CD1c-positive myeloid dendritic cell (primary cell): ENCODE results near the gene SELENOW.
"Not testable (repeated sequence)": the region's sequence is repeated elsewhere in the genome, so short reads cannot be mapped to it uniquely, and the experiment has no call there.

Source experiments
- DNase-seq: peaks from one replicate; pipeline ENCODE4 v3.0.0-alpha.2; 2016; ENCODE audit errors: extremely low spot score

Gene SELENOW

GRCh38 chr19:47756953-47757608 is 21.4 kb upstream of the SELENOW start:
- DNase-seq = no peak

- DNase-seq = no peak
Observed at GRCh38 chr19:47757617-47758442, 20.7 kb upstream of the SELENOW start.

- no peak for DNase-seq
Observed at GRCh38 chr19:47758443-47758804, 20.1 kb upstream of the SELENOW start.

- no peak for DNase-seq
Observed at GRCh38 chr19:47760632-47760999, 17.9 kb upstream of the SELENOW start.

DNA sequence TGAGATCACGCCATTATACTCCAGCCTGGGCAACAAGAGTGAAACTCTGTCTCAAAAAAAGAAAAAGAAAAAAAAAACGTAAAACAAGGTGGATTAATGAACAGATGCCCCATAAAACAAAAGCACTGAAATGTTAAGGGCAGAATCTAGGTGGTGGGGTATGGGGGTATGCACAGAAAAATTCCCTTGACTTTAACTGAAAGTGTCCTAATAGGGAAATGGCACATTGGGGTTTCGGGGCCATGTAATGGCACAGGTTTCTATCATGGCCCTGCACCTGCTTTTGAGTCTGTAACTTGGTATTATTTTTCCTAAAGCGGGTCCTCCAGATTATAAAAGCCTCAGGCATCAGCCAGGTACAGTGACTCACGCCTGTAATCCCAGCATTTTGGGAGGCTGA is 16.9 kb upstream of the SELENOW start:
- no peak for DNase-seq

DNA sequence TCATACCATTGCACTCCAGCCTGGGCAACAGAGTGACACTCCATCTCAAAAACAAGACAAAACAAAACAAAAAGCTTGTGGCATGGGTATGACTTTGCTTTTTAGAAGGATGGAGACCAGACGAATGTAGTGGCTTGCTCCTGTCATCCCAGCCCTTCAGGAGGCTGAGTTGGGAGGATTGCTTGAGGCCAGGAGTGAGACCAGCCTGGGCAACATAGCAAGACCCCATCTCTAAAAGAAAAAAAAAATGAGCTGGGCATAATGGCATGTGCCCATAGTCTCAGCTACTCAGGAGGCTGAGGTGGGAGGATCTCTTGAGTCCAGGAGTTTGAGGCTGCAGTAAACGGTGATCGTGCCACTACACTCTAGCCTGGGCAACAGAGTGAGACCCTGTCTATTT is 16.4 kb upstream of the SELENOW start:
- DNase-seq = no peak

DNA sequence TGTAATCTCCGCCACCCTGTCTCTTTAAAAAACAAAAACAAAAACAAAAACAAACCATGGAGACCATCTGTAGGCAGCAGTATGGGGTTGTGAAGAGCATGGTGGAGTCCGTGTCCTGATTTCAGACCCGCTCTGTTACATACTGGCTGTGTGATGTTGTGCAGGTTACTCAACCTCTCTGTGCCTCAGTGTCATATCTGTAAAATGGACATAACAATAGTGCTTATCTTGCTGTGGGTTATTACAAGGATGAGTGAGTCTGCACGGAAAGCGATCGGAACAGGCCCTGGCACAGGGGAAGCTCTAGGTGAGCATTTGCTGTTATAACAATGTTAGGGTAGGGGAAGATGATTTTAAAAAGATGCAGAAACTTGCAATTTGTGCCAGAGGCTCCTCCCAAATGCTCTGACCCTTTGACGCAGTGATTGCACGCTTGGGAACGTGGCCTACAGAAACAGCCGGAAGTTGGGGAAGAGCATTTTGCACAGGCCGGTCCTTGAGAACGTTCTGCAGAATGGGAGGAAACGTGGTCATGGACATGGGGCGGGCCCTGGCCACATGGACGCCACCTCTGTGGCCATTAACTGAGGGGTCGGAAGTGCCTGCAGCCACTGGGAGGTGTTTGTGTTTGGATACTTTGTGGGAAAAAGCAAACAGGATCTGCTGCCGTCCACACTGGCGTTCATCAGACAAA is 15.7 kb upstream of the SELENOW start:
- DNase-seq = no peak

DNA sequence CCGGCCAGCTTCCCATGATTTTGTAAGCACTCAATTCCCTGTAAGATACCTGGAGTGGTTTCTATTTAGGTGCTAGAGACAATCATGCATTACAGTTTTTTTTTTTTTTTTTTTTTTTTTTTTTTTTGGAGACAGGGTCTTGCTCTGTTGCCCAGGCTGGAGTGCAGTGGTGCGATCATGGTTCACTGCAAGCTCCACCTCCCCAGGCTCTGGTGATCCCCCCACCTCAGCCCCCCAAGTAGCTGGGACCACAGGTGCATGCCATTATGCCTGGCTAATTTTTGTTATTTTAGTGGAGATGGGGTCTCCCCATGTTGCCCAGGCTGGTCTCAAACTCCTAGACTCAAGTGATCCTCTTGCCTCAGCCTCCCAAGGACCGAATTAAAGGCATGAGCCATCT is 13.8 kb upstream of the SELENOW start:
- not testable (repeated sequence) for DNase-seq

DNA sequence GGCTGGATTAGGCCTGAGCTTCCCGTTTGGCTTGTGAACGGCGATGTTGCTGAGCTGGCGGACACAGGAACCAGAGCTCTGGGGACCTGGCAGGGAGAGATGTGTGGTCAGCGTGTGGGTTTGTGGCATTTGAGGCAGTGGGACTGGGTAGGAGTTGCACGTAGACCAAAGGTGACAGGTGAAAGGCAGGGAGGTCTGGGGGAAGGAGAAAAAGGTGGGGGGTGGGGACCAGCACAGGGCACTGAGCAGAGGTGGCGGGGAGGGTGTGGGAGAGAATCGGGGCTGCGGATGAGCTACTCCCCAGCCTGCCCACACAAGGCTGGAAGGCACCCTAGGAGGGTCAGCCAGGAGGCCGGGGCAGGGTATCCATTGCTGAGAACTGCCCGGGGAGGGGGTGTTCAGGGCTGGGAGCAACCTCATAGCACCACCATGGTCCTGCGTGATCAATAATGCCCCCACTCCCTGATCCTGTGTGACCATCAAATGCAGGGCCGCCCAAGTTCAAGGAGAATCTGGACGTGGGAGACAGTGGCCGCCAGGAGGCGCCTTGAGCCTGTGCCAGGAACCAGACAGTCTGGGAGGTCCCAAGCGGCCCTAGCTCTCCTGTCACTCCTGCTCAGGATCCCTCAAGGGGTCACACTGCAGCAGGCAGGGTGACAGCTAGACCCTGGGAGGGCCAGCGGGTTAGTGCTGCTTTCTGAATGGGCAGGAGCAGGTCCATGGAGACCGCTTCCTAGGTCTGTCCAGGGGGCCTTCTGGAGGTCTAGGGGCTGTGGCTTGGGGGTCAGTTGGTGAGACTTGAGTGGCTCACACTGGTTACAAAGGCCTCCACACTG is 12.8 kb upstream of the SELENOW start:
- DNase-seq = peak; percentile 29

- no peak for DNase-seq
Observed at GRCh38 chr19:47766359-47766620, 12.2 kb upstream of the SELENOW start.

GRCh38 chr19:47766670-47767069 is 11.8 kb upstream of the SELENOW start:
- no peak for DNase-seq

- DNase-seq = no peak
Observed at GRCh38 chr19:47767349-47767748, 11.2 kb upstream of the SELENOW start.

- DNase-seq = no peak
Observed at GRCh38 chr19:47768604-47769003, 9.9 kb upstream of the SELENOW start.

GRCh38 chr19:47769534-47769933 is 9.0 kb upstream of the SELENOW start:
- DNase-seq = no peak

DNA sequence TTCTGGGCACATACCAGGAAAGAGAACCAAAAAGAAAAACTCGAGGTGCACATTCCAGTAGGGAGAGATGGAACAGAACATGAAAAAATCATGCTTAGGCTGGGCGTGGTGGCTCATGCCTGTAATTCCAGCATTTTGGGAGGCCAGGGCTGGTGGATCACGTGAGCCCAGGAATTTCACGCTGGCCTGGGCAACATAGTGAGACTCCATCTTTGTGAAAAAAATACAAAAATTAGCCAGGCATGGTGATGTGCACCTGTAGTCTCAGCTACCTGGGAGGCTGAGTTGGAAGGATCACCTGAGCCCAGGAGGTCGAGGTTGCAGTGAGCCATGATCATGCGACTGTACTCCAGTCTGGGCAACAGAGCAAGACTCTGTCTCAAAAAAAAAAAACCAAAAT is 7.2 kb upstream of the SELENOW start:
- not testable (repeated sequence) for DNase-seq

GRCh38 chr19:47776568-47776967 is 1.9 kb upstream of the SELENOW start:
- DNase-seq = no peak

- not testable (repeated sequence) for DNase-seq
Observed at GRCh38 chr19:47777245-47778048, 1.1 kb upstream of the SELENOW start.

GRCh38 chr19:47778954-47779351 is 450 bp downstream of the SELENOW start:
- DNase-seq = no peak

DNA sequence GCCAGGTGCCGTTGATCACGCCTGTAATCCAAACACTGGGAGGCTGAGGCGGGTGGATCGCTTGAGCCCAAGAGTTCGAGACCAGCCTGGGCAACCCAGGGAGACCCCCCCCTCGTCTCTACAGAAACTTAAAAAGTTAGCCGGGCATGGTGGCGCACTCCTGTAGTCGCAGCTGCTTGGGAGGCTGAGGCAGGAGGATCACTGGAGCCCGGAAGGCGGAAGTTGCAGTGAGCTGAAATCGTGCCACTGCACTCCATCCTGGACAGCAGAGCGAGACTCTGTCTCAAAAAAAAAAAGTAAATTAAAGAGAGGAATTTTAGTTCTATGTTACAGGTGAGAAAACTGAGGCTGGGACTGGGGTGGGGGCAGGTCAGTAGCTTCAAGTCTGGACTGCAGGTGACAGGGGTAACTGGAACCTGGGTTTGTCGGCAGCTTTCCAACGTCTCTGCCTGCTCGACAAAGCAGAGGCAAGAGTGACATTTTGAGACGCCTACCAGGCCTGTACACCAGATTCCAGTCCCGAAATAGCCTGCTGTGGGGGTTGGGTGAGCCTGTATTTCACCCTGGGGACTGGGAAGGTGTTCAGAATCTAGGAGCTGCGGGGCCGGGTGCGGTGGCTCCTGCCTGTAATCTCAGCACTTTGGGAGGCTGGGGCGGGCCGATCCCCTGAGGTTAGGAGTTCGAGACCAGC is 1.2 kb downstream of the SELENOW start:
- no peak for DNase-seq

DNA sequence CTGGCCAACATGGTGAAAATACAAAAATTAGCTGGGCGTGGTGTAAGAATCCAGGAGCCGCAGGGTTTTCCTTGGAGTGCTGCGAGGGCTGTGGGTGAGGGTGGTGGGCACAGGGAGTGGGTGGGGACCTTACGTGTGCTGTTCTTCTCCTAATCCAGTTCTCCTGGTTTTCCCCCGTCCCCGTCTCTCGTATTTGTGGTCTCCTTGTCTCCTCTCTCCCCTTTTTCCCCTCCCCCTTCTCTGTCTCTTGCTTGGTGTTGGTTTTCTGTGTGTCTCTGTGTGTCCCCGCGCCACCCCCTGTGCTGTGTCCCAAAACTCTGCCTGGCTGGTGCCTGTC is 1.7 kb downstream of the SELENOW start:
- no peak for DNase-seq
